ENCODE results near the gene NSFL1C.

NSFL1C gene

DNA sequence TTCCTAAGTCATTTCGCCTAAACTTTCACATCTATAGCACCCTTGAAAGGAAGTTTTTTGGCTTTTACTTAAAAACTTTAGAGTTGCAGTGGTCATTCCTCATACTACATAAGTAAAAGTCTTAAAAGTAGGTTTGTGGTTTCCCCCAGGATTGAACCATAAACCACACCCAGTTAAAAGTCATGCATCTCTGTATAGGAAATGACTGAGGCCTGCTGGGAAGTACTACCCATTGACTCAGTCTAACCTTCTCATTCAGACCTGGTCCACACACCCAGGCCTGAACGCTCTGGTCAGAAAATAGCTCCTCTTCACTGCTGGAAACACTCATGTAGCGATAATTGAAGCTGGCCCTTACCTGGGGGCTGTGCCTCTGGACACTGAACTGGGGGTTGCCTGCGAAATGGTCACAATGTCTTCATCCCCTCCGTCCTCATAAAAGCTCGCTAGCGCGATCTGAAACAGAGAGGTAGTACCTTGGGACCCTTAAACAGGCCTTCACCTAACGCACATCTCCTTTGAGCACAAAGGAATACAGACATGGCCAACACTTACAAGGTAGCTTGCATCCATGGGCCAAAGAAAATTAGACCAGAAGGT, 2.6 kb downstream of the NSFL1C start:
- DNase-seq (ENCODE audit: low read depth, low spot score) = no peak
- no peak overlapping the region for H3K27ac ChIP-seq

DNA sequence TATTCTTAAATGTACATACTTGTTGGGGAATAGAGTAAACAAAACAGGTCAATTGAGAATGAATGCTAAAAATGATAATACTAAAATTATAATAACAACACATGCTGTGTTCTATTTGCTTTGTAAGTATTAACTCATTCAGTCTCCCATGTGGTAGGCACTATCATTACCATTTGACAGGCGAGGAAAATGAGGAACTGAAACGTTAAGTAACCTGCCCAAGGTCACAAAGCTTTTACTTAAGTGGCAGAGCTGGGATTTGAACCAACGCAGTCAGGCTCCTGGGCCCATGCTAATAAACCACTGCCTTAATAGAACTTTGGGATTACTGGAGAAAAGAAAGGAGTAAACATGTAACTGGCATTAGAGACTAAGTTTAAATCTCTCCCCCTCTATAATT, 3.8 kb downstream of the NSFL1C start:
- H3K27ac ChIP-seq = no peak overlapping the region
- DNase-seq (ENCODE audit: low read depth, low spot score) = no peak

DNA sequence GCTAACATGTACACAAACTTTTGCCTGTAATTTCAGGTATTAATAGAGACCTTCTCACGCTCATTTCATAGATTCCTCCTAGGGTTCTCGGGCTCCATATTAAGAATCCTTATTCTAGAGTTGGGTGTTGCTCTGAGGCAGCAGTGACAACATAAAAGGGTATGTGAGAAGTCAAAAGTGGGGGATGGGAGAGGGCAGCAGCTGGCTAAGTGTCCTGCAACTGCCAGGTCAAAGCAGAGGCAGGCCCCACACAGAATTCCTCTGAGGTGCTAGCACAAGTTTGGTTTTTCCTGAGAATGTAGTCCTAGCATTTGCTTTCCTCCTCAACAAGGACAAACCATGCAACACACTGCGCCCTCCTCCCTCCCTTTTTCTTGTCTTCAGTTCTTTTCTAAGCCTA, 4.6 kb downstream of the NSFL1C start:
- H3K27ac ChIP-seq = no peak overlapping the region
- DNase-seq (ENCODE audit: low read depth, low spot score) = no peak

DNA sequence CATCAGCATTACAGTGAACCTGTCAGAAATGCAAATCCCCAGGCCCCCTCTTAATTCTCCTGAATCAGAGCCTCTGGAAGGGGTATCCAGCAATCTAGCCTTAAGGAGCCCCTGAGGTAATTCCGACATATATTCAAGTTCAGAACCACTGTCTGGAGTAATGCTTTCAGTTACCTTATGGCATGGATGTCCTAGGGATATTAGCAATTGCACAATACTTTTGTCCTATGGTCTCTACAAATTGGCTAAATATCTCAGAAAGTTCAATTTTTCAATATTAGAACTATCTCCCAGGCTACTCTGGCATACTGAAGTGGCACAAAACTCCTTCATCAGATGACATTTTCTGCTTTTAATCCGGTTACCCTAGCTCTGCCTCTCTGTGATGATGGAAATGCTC, 6.4 kb downstream of the NSFL1C start:
- H3K27ac ChIP-seq = no peak overlapping the region
- no peak for DNase-seq (ENCODE audit: low read depth, low spot score)

- no peak overlapping the region for H3K27ac ChIP-seq
- no peak for DNase-seq (ENCODE audit: low read depth, low spot score)
These were observed 8.7 kb downstream of the NSFL1C start for GRCh38 chr20:1457992-1458391.

- DNase-seq (ENCODE audit: low read depth, low spot score) = no peak
- no peak overlapping the region for H3K27ac ChIP-seq
These were observed 10.3 kb downstream of the NSFL1C start for GRCh38 chr20:1456300-1456699.

GRCh38 chr20:1450926-1451491, 15.6 kb downstream of the NSFL1C start:
- no peak for DNase-seq (ENCODE audit: low read depth, low spot score)
- no peak overlapping the region for H3K27ac ChIP-seq

- no peak for DNase-seq (ENCODE audit: low read depth, low spot score)
- H3K27ac ChIP-seq = no peak overlapping the region
These were observed 17.3 kb downstream of the NSFL1C start for GRCh38 chr20:1449370-1449769.

GRCh38 chr20:1448081-1448620, 18.5 kb downstream of the NSFL1C start:
- no peak for DNase-seq (ENCODE audit: low read depth, low spot score)
- no peak overlapping the region for H3K27ac ChIP-seq

DNA sequence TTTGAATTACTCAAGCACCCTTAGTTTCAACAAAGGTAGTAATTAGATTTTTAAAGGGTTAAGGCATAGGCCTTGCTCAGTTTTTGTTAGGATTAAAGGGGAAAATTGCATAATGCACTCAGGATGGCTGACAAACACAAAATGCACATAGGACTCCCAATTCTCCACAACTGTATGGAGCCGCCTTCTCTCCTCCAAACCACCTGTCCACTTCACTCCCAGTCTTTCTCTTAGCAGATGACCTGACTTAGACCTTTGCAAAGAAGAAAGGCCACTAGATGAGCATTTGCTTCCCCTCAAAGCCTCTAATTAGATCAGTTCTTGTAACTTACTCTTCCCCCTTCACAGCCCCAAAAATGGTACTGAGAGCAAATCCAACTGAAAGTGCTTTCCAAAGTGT, 20.1 kb downstream of the NSFL1C start:
- H3K27ac ChIP-seq = no peak overlapping the region
- no peak for DNase-seq (ENCODE audit: low read depth, low spot score)

- DNase-seq (ENCODE audit: low read depth, low spot score) = no peak
- no peak overlapping the region for H3K27ac ChIP-seq
These were observed 23.6 kb downstream of the NSFL1C start for GRCh38 chr20:1443085-1443484.

- no peak for DNase-seq (ENCODE audit: low read depth, low spot score)
- no peak overlapping the region for H3K27ac ChIP-seq
These were observed 24.3 kb downstream of the NSFL1C start for GRCh38 chr20:1442304-1442703.

DNA sequence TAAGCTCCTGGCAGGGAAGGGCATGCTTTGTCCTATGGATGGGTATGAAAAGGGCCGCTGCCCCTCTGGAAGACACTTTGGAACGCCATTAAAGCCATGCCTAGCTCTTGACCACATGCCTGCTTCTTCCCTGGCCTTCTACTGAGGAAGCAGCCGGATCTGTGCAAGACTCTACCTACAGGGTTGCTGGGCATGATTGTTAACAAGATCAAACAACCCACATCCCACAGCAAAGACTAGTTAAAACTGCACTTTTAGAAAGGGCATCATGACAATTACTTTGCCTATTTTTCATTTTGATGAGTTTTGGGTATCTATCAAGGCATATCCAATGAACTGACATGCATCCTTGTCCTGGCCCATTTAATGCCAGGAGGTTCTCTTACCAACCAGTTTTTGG, 25.5 kb downstream of the NSFL1C start:
- DNase-seq (ENCODE audit: low read depth, low spot score) = no peak
- H3K27ac ChIP-seq = no peak overlapping the region

DNA sequence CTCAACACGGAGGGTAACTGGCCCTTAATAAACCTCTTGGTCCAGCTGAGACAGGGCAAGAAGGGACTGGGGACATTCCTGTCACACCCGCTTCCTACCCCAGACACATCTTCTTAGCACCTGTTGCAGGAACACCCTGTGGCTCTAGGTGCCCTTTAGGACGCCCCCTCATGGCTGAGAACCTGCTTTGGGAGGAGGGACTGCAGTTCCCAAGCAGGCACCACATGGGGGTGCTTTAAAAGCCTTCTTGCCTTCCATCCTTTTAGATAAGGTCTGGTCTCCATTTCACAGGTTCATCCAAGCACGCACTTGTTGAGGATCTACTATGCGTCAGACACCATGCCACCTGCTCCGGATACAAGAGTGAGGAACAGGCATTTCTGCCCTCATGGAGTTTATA, 26.6 kb downstream of the NSFL1C start:
- no peak for DNase-seq (ENCODE audit: low read depth, low spot score)
- no peak overlapping the region for H3K27ac ChIP-seq

- DNase-seq (ENCODE audit: low read depth, low spot score) = no peak
- no peak overlapping the region for H3K27ac ChIP-seq
These were observed 28.3 kb downstream of the NSFL1C start for GRCh38 chr20:1438361-1438760.

GRCh38 chr20:1437235-1437904, 29.3 kb downstream of the NSFL1C start:
- H3K27ac ChIP-seq = no peak overlapping the region
- peak; percentile 48 for DNase-seq (ENCODE audit: low read depth, low spot score)

DNA sequence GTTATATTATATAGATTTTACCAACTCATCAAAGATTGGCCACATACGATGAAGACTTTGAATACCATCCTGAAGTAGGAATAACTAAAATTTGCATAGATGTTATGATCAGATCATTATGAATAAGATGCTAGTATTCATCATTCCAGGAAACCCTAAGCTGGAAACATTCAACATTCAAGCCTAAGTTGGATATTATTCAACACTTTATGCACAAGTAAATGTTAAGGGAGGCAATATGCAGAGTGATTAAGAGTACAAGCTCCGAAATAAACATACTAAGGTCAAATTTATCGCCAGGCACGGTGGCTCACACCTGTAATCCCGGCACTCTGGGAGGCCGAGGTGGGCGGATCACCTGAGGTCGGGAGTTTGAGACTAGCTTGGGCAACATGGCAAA, 30.4 kb downstream of the NSFL1C start:
- DNase-seq (ENCODE audit: low read depth, low spot score) = no peak
- H3K27ac ChIP-seq = no peak overlapping the region

DNA sequence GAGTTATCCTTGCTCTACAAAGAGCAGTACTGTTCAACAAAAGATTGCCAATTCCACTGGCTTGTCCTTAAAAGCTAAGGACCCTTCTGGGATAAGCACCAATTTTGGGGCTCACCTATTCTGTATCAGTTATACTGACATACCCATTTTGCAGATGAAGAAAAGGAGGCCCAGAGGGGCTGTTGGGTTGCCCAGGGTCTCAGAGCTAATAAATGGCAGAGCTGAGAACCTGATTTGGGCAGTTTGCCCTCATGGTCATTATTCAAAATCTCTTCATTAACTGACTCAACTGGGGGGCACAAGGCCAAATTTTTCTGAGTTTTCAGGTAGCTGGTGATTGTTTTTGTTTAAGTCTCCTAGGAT, 31.3 kb downstream of the NSFL1C start:
- H3K27ac ChIP-seq = no peak overlapping the region
- DNase-seq (ENCODE audit: low read depth, low spot score) = no peak

DNA sequence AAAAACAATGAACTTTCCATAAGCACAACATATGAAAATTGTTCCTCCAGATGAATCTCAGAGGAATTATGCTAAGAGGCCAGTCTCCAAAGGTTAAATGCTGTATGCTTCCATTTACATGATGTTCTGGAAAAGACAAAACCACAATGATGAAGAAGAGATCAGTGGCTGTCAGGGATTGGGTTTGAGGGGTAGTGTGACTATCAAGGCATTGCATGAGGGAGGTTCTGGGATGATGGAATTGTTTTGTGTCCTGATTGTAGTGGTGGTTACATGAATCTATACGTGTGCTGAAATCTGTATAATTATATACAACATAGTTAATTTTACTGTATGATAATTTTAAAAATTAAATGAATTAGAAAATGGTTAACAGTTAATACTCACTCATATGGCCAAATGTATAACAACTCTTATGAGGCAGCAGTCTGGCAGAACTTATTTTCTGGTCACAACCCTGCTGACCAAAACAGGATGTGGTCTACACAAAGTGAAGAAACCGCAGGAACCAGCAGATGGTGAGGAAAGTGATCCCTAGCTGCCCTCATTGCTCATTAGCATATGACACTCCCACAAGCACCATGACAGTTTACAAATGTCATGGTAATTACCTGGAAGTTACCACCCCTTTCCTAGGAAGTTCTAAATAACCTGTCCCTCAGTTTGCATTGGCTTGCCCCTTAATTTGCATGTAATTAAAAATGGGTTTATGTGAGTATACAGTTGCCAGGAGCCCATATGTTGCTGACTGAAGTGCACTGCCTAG, 31.9 kb downstream of the NSFL1C start:
- no peak overlapping the region for H3K27ac ChIP-seq
- peak; percentile 37 for DNase-seq (ENCODE audit: low read depth, low spot score)

DNA sequence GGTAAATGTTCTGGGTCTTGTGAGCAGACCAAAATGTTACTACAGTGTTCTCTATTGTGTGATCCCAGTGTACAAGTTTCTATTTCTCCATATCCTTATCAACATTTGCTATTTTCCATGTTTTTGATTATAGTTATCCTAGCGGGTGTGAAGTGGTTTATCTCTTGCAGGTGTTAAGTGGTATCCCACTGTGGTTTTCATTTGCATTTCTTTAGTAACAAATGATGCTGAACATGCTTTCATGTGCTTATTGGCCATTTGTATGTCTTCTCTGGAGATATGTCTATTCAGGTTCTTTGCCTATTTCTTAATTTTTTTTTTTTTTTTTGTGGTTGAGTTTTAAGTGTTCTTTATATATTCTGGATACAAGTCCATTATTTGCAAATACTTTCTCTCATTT, 35.5 kb downstream of the NSFL1C start:
- H3K27ac ChIP-seq = no peak overlapping the region
- DNase-seq (ENCODE audit: low read depth, low spot score) = no peak

GRCh38 chr20:1430004-1430451, 36.6 kb downstream of the NSFL1C start:
- peak; percentile 22 for DNase-seq (ENCODE audit: low read depth, low spot score)
- H3K27ac ChIP-seq = peak overlapping the region; percentile 40

All from epithelial cell of prostate (primary cell).